IMR-90 (cell line): ENCODE results near the gene IL1R2. TPM values are rescaled to one million over a fixed set of nuclear protein-coding genes. Genes with fewer than 3 reads are reported as not detected.
"Not testable (repeated sequence)": the region's sequence is repeated elsewhere in the genome, so short reads cannot be mapped to it uniquely, and the experiment has no call there.

Experiments
- ATAC-seq: fragments of 200-7000 bp; cut with Tn5 transposase; 2 replicates; pipeline ENCODE4 v1.9.1; 2020; ENCODE audit warnings: low read depth, mild to moderate bottlenecking, moderate library complexity
- BruUV-seq: library from RNA; stranded (reverse); fragments of 400-500 nt; replicated peaks from 2 replicates; lab custom pipeline; 2021; lab: Mats Ljungman, UMichigan
- CTCF ChIA-PET: fragments of 300-600 bp; formaldehyde crosslinking; extraction: SDS; loops from one replicate; lab custom pipeline; 2021; ENCODE audit warnings: antibody characterized with exemption; lab: Yijun Ruan, JAX
- POLR2A ChIA-PET: fragments of 300-600 bp; sonication (Branson Sonifier 250); formaldehyde crosslinking; loops from one replicate; lab custom pipeline; 2022; ENCODE audit warnings: antibody characterized with exemption; ENCODE audit not compliant: unreplicated experiment; lab: Charles Lee
- DNase-seq: peaks from one replicate; pipeline ENCODE4 v3.0.0; 2013
- H2AFZ ChIP-seq: replicated peaks from 2 replicates; pipeline ENCODE3; 2013; ENCODE audit warnings: low read length, mild to moderate bottlenecking; ENCODE audit not compliant: poor library complexity
- H2AK5ac ChIP-seq: 2 replicates; pipeline ENCODE4 v1.6.1; 2013; ENCODE audit warnings: low read depth, low read length, inconsistent platforms
- H2AK9ac ChIP-seq: replicated peaks from 2 replicates; pipeline ENCODE3; 2013; ENCODE audit warnings: mild to moderate bottlenecking, low read depth, low read length, moderate library complexity; ENCODE audit not compliant: poor library complexity
- H2BK120ac ChIP-seq: 2 replicates; pipeline ENCODE4 v1.6.1; 2013; ENCODE audit warnings: low read depth, low read length, inconsistent platforms
- H2BK15ac ChIP-seq: 3 replicates; pipeline ENCODE4 v1.6.1; 2013; ENCODE audit warnings: low read depth, low read length, inconsistent platforms
- H2BK20ac ChIP-seq: 2 replicates; pipeline ENCODE4 v1.6.1; 2013; ENCODE audit warnings: low read depth, mild to moderate bottlenecking, inconsistent platforms, low read length, moderate library complexity
- H2BK5ac ChIP-seq: 2 replicates; pipeline ENCODE4 v1.6.1; 2013; ENCODE audit warnings: mild to moderate bottlenecking, low read depth, low read length, inconsistent platforms; ENCODE audit not compliant: poor library complexity, severe bottlenecking
- H3K14ac ChIP-seq: replicated peaks from 2 replicates; pipeline ENCODE4 v1.6.1; 2013; ENCODE audit warnings: low read depth, low read length, inconsistent platforms
- H3K18ac ChIP-seq: 2 replicates; pipeline ENCODE4 v1.6.1; 2013; ENCODE audit warnings: low read depth, low read length, control low read depth
- H3K23ac ChIP-seq: 2 replicates; pipeline ENCODE4 v1.6.1; 2013; ENCODE audit warnings: low read depth, low read length, inconsistent platforms
- H3K27ac ChIP-seq: 2 replicates; pipeline ENCODE4 v1.5.1; 2013; ENCODE audit warnings: mild to moderate bottlenecking, control low read depth, low read length; ENCODE audit not compliant: insufficient read depth
- H3K27me3 ChIP-seq: 2 replicates; pipeline ENCODE4 v1.6.1; 2013; ENCODE audit warnings: low read length; ENCODE audit not compliant: control insufficient read depth, insufficient read depth
- H3K36me3 ChIP-seq: 2 replicates; pipeline ENCODE4 v1.6.1; 2013; ENCODE audit warnings: low read length, mixed read lengths; ENCODE audit not compliant: control insufficient read depth, insufficient read depth
- H3K4ac ChIP-seq: 2 replicates; pipeline ENCODE4 v1.6.1; 2013; ENCODE audit warnings: low read depth, low read length, inconsistent platforms
- H3K4me1 ChIP-seq: 2 replicates; pipeline ENCODE4 v1.6.1; 2013; ENCODE audit warnings: low read length, mixed read lengths; ENCODE audit not compliant: control insufficient read depth, insufficient read depth
- H3K4me2 ChIP-seq: 2 replicates; pipeline ENCODE4 v1.6.1; 2013; ENCODE audit warnings: low read depth, mild to moderate bottlenecking, control low read depth, low read length, moderate library complexity
- H3K4me3 ChIP-seq: 2 replicates; pipeline ENCODE4 v1.5.1; 2013; ENCODE audit warnings: low read depth, mild to moderate bottlenecking, control low read depth, low read length, moderate library complexity; ENCODE audit not compliant: insufficient read depth
- H3K56ac ChIP-seq: 2 replicates; pipeline ENCODE4 v1.6.1; 2013; ENCODE audit warnings: low read length, inconsistent platforms; ENCODE audit not compliant: insufficient read depth; ENCODE audit errors: extremely low read depth
- H3K79me1 ChIP-seq, 2 experiments: 2 replicates each; pipeline ENCODE4 v1.6.1; 2013; ENCODE audit warnings: low read length in 2 of 2, inconsistent platforms in 1 of 2, low read depth in 1 of 2
- H3K9ac ChIP-seq: 2 replicates; pipeline ENCODE4 v1.6.1; 2013; ENCODE audit warnings: low read depth, low read length, control low read depth
- H3K9me1 ChIP-seq: 2 replicates; pipeline ENCODE4 v1.6.1; 2013; ENCODE audit warnings: low read length, inconsistent platforms; ENCODE audit not compliant: insufficient read depth
- H3K9me3 ChIP-seq: 2 replicates; pipeline ENCODE4 v1.6.1; 2013; ENCODE audit warnings: low read length; ENCODE audit not compliant: control insufficient read depth, insufficient read depth
- H4K20me1 ChIP-seq: 2 replicates; pipeline ENCODE4 v1.6.1; 2013; ENCODE audit warnings: low read length, inconsistent platforms; ENCODE audit not compliant: insufficient read depth
- H4K5ac ChIP-seq: 2 replicates; pipeline ENCODE4 v1.6.1; 2013; ENCODE audit warnings: mild to moderate bottlenecking, low read depth, low read length, control low read depth
- H4K8ac ChIP-seq, 2 experiments: 2 replicates each; pipeline ENCODE4 v1.6.1; 2013; ENCODE audit warnings: low read depth in 2 of 2, low read length in 2 of 2, control low read depth in 1 of 2, inconsistent platforms in 1 of 2
- H4K91ac ChIP-seq: 2 replicates; pipeline ENCODE4 v1.6.1; 2013; ENCODE audit warnings: low read depth, low read length, inconsistent platforms; ENCODE audit not compliant: insufficient read depth
- BHLHE40 ChIP-seq: fragments of 150-350 bp; IDR thresholded peaks from 2 replicates; pipeline ENCODE4 v1.6.1; 2016; ENCODE audit warnings: mild to moderate bottlenecking, low read depth, low read length
- MAZ ChIP-seq: IDR thresholded peaks from 2 replicates; pipeline ENCODE4 v1.6.1; 2012; ENCODE audit warnings: low read depth, mild to moderate bottlenecking, low read length, improper control_type of control experiment, moderate library complexity, borderline replicate concordance
- MXI1 ChIP-seq: IDR thresholded peaks from 2 replicates; pipeline ENCODE4 v1.6.1; 2012; ENCODE audit warnings: low read depth, mild to moderate bottlenecking, low read length, moderate library complexity, borderline replicate concordance
- POLR2A ChIP-seq: IDR thresholded peaks from 2 replicates; pipeline ENCODE4 v1.6.1; 2012; ENCODE audit warnings: mild to moderate bottlenecking, low read depth, low read length
- RCOR1 ChIP-seq: IDR thresholded peaks from 2 replicates; pipeline ENCODE4 v1.6.1; 2012; ENCODE audit warnings: mild to moderate bottlenecking, low read length, improper control_type of control experiment; ENCODE audit not compliant: insufficient replicate concordance
- WGBS, 2 experiments: methylation state at CpG; one replicate each; pipeline versions ENCODE4 v1.1.5 to v1.1.7; 2013; ENCODE audit warnings: missing lambda C conversion rate in 2 of 2; ENCODE audit not compliant: insufficient read length in 1 of 2; ENCODE audit errors: extremely low coverage in 2 of 2; 5-methylcytosine and 5-hydroxymethylcytosine counted together
- dilution Hi-C: fragments of 300-500 bp; cut with HindIII; formaldehyde crosslinking; loops from one replicate; pipeline ENCODE4 v1.14.3; 2018; ENCODE audit warnings: low sequenced_read_pairs; ENCODE audit not compliant: unreplicated experiment
- in situ Hi-C: fragments of 300-500 bp; cut with MboI; formaldehyde crosslinking; loops from 3 replicates; pipeline ENCODE4 v1.14.3; 2019; ENCODE audit warnings: low sequenced_read_pairs, inconsistent platforms, mixed read lengths
- intact Hi-C: fragments of 100-400 bp; cut with micrococcal nuclease; formaldehyde crosslinking; loops from 2 replicates; pipeline ENCODE4 v1.10.0; 2022
- polyA plus RNA-seq, 3 experiments: library from polyadenylated mRNA; depleted of rRNA; stranded (reverse); fragments of >200 nt; gene quantifications; 2 replicates each; pipeline ENCODE4 v1.2.3, GENCODE V29; 2012; ENCODE audit warnings: low replicate concordance in 1 of 3
- total RNA-seq: library from RNA; depleted of rRNA; stranded (reverse); fragments of >200 nt; gene quantifications from 2 replicates; pipeline ENCODE4 v1.2.3, GENCODE V29; 2012
- TF ChIP-seq, protein P1 (sequence below): fragments of 150-350 bp; IDR thresholded peaks from 2 replicates; pipeline ENCODE4 v1.6.1; 2016; ENCODE audit warnings: low read depth, mild to moderate bottlenecking, low read length, moderate library complexity, borderline replicate concordance

IL1R2 gene
- total and polyA plus RNA-seq, 2 of the 4 experiments (the other 2 are of a cell fraction), result not detected

DNA sequence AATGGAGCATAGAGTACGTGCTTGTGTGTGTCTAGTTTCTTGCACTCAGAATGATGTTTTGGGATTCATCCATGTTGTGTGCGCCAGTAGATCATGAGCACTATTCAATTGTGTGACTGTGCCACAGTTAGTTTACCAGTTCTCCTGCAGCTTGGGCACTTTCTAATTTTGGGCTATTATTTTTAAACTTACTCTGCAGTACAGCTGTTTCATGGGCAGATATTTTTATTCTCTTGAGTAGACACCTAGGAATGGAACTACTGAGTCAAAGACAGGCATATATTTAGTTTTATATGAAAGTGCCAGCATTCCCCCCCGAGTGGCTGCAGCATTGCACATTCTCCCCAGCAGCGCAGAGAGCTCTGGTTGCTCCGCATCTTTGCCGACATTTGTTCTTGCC is 74.8 kb downstream of the IL1R2 start:
- Histone ChIP-seq H2BK120ac (peak overlapping the region; percentile 12; the same call in 1 of the 2 replicates), H3K9me1 (peaks cover 21% of the 10 kb centered on the region), H2BK15ac (no peak overlapping the region), H4K5ac (no peak overlapping the region), H3K14ac (no peak overlapping the region), H3K4ac (peak overlapping the region; percentile 19; the same call in 1 of the 2 replicates), H3K23ac (no peak overlapping the region), H3K9me3 (peaks cover 4% of the 10 kb centered on the region), H2AK5ac (no peak overlapping the region), H3K36me3 (no peaks in the 10 kb centered on the region), H3K27me3 (no peaks in the 10 kb centered on the region), H4K20me1 (no peaks in the 10 kb centered on the region), H3K27ac (no peak overlapping the region), H4K91ac (no peak overlapping the region), H3K9ac (no peak overlapping the region), H3K18ac (no peak overlapping the region), H3K4me3 (no peak overlapping the region), H3K79me1 (peaks cover 0 to 15% of the 10 kb centered on the region in 2 experiments; a peak in 2 of 4 replicates), H2AFZ (no peak overlapping the region), H3K4me1 (peaks cover 39% of the 10 kb centered on the region), H2AK9ac (no peak overlapping the region), H4K8ac (no peak overlapping the region), H2BK5ac (no peak overlapping the region), H3K4me2 (no peak overlapping the region), H2BK20ac (no peak overlapping the region), H3K56ac (no peak overlapping the region)
- 100% methylated on average over 5 of the region's 6 CpGs; no CpG with 5 or more reads in 1 of the 2 experiments for WGBS, 2 experiments
- POLR2A ChIA-PET, result no interaction called here
- CTCF ChIA-PET, result interaction anchor here (1.0 kb wide), 1 partner anchor 46 kb away, joined by 3 read pairs; no protein-coding TSS in a partner anchor
- no TSS peak for BruUV-seq
- dilution Hi-C loops, result no loop called here
- no peak for TF ChIP-seq MXI1
- TF ChIP-seq MAZ, result no peak
- no peak for TF ChIP-seq POLR2A
- no peak for TF ChIP-seq BHLHE40
- TF ChIP-seq, protein P1, sequence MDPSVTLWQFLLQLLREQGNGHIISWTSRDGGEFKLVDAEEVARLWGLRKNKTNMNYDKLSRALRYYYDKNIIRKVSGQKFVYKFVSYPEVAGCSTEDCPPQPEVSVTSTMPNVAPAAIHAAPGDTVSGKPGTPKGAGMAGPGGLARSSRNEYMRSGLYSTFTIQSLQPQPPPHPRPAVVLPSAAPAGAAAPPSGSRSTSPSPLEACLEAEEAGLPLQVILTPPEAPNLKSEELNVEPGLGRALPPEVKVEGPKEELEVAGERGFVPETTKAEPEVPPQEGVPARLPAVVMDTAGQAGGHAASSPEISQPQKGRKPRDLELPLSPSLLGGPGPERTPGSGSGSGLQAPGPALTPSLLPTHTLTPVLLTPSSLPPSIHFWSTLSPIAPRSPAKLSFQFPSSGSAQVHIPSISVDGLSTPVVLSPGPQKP, result no peak
- no peak for TF ChIP-seq RCOR1
- in situ Hi-C loops, result no loop called here
- DNase-seq (no peak), ATAC-seq (no peak)
- intact Hi-C loops, result no loop called here

- H2AFZ ChIP-seq, H3K4me3 ChIP-seq, H3K18ac ChIP-seq, H3K27ac ChIP-seq, H4K20me1 ChIP-seq, H3K56ac ChIP-seq, H2AK5ac ChIP-seq, H2AK9ac ChIP-seq, H3K23ac ChIP-seq, intact Hi-C loops, CTCF ChIA-PET, POLR2A ChIA-PET, H3K27me3 ChIP-seq, H2BK20ac ChIP-seq, H3K36me3 ChIP-seq, H4K91ac ChIP-seq, H3K4me2 ChIP-seq, H4K5ac ChIP-seq, BruUV-seq, H2BK120ac ChIP-seq, H3K4ac ChIP-seq, ATAC-seq, H2BK5ac ChIP-seq, H3K14ac ChIP-seq, H3K9ac ChIP-seq, H4K8ac ChIP-seq, DNase-seq, dilution Hi-C loops, in situ Hi-C loops, H3K9me3 ChIP-seq: not testable (repeated sequence)
- Histone ChIP-seq H3K9me1 (peaks cover 20% of the 10 kb centered on the region), H2BK15ac (peak overlapping the region; percentile 3; the same call in 1 of the 3 replicates), H3K4me1 (peaks cover 33% of the 10 kb centered on the region), H3K79me1 (peaks cover 0 to 21% of the 10 kb centered on the region in 2 experiments; a peak in 2 of 4 replicates)
These were observed 76.4 kb downstream of the IL1R2 start for GRCh38 chr2:102068126-102068525.
